Neutrophil (primary cell): Measurements from ENCODE around the gene EPN2.

Experiments
- H3K27ac ChIP-seq: fragments of 200-600 bp; sonication (generic); 2 replicates; pipeline ENCODE4 v1.5.1; 2016; ENCODE audit warnings: mild to moderate bottlenecking, moderate library complexity
- H3K27me3 ChIP-seq: fragments of 200-600 bp; sonication (generic); 2 replicates; pipeline ENCODE4 v1.6.0; 2016; ENCODE audit warnings: mild to moderate bottlenecking
- H3K36me3 ChIP-seq: fragments of 200-600 bp; sonication (generic); 2 replicates; pipeline ENCODE4 v1.5.1; 2017
- H3K4me1 ChIP-seq, 2 experiments: fragments of 200-600 bp in 1 of 2; sonication (generic) in 1 of 2; 1 replicate in 1 of 2; 2 replicates in 1 of 2; pipeline versions ENCODE4 v1.5.1 to v1.6.1; 2013 to 2016; ENCODE audit warnings: low read depth in 1 of 2, low read length in 1 of 2, mild to moderate bottlenecking in 1 of 2, moderate library complexity in 1 of 2; ENCODE audit not compliant: control insufficient read depth in 1 of 2, insufficient read depth in 1 of 2
- H3K4me3 ChIP-seq, 2 experiments: fragments of 200-600 bp in 1 of 2; sonication (generic) in 1 of 2; 1 replicate in 1 of 2; 2 replicates in 1 of 2; pipeline ENCODE4 v1.5.1; 2013 to 2016; ENCODE audit warnings: low read depth in 1 of 2, low read length in 1 of 2, mild to moderate bottlenecking in 1 of 2, moderate library complexity in 1 of 2
- H3K9me3 ChIP-seq: fragments of 200-600 bp; sonication (generic); 2 replicates; pipeline ENCODE4 v1.5.1; 2016
- TF ChIP-seq, protein P1 (sequence below): fragments of 200-600 bp; sonication (generic); IDR thresholded peaks from 2 replicates; pipeline ENCODE4 v1.5.1; 2016; ENCODE audit warnings: antibody characterized with exemption

EPN2 gene

DNA sequence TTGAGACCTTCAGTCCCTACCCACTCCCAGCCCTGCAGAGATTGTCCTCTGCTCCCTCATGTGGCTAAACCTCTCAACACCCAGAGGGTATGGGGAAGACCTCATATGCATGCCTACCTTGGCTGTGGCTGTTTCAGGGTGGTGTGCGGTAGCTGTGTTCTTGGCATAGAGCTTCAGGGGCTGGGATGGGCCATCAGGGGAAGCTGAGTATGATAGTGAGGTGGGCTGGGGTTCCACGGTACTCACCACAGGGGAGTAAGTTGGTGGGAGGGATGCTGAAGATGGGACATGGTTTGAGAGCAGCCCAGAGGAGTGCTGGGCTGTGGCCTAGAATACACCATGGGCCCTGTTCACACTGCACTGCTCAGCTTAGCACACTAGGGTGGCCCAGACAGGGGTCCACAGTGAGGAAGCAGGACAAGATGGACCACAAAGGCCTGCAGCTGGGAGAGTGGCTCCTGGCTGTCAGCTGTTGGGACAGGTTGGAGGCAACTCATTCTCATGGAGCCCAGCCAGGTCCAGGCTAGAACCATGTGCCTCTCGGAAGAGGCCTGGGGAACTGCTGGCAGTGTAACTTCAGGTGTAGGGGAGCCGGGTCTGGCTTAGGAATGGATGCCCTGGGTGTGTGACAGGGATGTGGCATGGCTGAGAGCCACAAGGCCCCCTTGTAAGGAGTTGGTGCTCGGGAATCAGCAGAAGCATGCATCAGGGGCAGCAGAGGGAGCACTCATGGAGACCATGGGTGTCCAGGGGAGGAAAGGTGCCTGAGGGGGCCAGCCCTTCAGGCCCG is 146.7 kb downstream of the EPN2 start:
- peaks cover 62% of the 10 kb centered on the region for H3K36me3 ChIP-seq

DNA sequence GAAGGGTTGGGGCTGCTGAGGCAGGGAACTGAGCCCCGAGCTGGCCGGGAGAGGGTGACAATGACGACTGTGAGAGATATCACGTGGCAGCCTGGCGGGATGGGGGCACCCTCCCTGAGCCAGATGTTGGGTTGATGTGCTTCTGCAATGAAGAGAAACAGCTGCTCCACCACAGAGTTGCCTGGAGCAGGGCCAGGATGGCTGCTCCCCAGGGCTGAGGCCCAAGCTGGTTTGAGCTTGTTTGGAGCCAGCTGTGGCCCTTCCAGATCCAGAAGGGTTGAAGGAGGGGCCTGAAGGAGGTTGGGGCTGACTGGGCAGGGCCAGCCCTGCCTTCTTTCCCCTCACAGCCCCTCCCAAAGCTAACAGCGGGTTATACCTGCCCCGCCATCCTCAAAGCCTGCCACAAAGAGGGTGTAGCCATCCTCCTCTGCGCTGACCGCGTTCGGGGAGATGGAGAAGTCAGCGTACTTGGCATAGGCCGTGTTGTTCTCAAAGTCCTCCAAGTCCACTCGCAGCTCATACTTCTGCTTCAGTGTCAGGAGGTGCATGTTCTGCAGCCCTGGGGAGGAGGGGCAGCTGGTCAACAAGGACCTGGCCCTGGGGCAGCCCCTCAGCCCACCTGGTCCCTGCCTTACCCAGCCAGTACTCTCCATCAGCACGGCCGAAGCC is 147.7 kb downstream of the EPN2 start:
- Histone ChIP-seq H3K36me3 (peaks cover 57% of the 10 kb centered on the region), H3K4me3 (no peak overlapping the region), H3K27ac (no peak overlapping the region)

More for the DNA sequence above, 146.7 kb downstream of the EPN2 start:
- Histone ChIP-seq H3K4me1 (peaks cover 21 to 29% of the 10 kb centered on the region in 2 experiments), H3K9me3 (no peaks in the 10 kb centered on the region), H3K4me3 (no peak overlapping the region), H3K27ac (no peak overlapping the region), H3K27me3 (no peaks in the 10 kb centered on the region)
- TF ChIP-seq, protein P1, sequence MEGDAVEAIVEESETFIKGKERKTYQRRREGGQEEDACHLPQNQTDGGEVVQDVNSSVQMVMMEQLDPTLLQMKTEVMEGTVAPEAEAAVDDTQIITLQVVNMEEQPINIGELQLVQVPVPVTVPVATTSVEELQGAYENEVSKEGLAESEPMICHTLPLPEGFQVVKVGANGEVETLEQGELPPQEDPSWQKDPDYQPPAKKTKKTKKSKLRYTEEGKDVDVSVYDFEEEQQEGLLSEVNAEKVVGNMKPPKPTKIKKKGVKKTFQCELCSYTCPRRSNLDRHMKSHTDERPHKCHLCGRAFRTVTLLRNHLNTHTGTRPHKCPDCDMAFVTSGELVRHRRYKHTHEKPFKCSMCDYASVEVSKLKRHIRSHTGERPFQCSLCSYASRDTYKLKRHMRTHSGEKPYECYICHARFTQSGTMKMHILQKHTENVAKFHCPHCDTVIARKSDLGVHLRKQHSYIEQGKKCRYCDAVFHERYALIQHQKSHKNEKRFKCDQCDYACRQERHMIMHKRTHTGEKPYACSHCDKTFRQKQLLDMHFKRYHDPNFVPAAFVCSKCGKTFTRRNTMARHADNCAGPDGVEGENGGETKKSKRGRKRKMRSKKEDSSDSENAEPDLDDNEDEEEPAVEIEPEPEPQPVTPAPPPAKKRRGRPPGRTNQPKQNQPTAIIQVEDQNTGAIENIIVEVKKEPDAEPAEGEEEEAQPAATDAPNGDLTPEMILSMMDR = no peak

DNA sequence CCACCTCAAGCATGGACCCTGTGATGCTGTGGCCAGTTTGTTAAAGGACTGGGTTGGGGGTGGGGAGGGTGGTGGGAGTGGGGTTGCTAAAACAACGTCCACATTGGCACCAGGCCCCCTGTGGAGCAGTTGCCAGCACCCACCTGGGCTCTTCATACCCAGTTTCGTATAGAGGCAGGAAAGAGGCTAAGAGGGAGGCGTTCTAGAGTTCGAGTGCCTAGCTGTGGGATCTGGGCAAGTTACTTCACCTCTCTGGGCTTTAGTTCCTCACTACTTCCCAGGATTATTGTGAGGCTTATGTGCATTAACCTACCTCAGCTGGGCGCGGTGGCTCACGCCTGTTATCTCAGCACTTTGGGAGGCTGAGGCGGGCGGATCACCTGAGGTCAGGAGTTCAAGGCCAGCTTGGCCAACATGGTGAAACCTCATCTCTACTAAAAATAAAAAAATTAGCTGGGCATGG is 148.4 kb downstream of the EPN2 start:
- Histone ChIP-seq H3K36me3 (peaks cover 50% of the 10 kb centered on the region), H3K27ac (peak overlapping the region; percentile 74), H3K27me3 (no peaks in the 10 kb centered on the region), H3K4me3 (no peak overlapping the region), H3K4me1 (peaks cover 12 to 21% of the 10 kb centered on the region in 2 experiments), H3K9me3 (no peaks in the 10 kb centered on the region)
- TF ChIP-seq, protein P1 = no peak

More for the DNA sequence above, 147.7 kb downstream of the EPN2 start:
- H3K9me3 ChIP-seq = no peaks in the 10 kb centered on the region
- TF ChIP-seq, protein P1 = no peak
- H3K4me1 ChIP-seq = peaks cover 12 to 21% of the 10 kb centered on the region in 2 experiments
- no peaks in the 10 kb centered on the region for H3K27me3 ChIP-seq
